ENCODE measurements around the gene NEMP2.
"Not testable (repeated sequence)": the region's sequence is repeated elsewhere in the genome, so short reads cannot be mapped to it uniquely, and the experiment has no call there.

NEMP2 gene

GRCh38 chr2:190486037-190486623 lies 48.4 kb downstream of the NEMP2 start:
- DNase-seq, result no peak

GRCh38 chr2:190482451-190482850 lies 52.1 kb downstream of the NEMP2 start:
- no peak for DNase-seq

GRCh38 chr2:190481339-190481738 lies 53.2 kb downstream of the NEMP2 start:
- DNase-seq, result no peak

DNA sequence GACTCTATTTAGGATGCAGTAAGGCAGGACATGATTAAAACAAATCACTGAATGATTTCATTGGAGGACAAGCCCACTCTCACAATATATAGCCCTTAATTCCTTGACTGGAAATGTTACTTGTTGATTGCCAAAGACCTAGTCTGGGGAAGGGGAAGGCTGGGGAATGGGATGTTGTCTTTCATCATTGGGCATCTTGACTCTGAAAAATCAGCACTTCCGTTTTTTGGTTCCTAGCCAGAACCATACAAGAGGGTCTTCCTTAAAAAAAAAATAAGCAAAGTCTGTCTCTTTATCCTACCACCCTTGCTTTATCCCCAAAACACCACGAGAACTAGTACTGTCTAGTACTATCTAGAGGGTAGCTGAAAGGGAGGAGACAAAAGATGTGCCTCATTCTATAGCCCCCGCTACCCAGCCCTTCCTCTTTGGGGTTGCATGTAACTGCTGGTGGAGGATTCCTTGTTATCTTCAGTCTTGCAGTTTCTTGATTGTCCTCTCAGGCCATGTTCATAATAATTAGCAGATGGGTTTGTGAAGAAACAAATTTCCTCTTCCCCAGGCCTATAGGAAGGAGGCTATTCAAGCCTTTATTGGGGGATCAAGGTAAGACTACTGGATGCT lies 55.8 kb downstream of the NEMP2 start:
- no peak for DNase-seq

- DNase-seq, result no peak
Measured at GRCh38 chr2:190477661-190478454, 56.7 kb downstream of the NEMP2 start.

DNA sequence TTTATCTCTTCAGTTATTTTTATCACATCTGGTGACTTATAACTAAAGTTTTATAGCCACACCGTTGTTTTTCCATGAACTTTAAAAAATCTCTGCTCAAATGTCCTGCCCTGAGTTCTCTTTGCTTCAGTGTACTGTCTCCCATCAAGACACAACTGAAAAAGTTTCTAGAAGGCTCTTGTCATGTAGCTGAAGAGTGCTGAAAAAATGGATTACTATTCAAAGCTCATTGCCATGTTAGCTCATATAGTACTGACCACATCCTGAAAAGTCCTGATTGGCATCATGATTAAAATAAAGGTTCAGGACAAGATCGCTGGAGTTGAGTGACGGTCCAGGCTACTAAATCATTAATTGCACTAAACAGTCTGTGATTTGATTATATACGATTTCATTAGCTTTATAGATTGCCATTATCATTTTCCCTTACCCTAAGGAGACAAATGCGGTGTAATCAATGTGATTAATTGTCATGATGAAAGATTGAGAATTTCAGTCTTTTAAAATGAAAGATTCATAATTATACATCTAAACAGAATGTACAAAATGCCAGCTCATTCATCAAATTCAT lies 64.2 kb downstream of the NEMP2 start:
- no peak for DNase-seq

DNA sequence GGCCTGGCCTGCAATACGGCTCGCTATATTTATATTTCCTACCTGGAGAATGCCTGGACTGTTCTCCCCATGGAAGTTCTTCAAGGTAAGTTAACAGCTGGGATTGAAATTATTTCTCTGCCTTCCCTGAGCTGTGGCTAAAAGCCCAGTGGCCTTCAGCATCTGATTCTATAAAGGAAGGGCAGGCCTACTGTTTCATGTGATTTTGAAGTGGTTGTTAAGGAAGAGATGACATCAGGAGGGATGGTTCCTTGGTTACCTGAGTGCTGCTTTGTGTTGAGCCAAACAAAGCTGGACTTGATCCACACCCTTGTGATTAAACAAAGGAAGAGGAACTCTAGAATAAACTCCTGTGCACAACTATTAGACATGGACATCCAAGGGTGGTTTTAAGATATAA lies 64.8 kb downstream of the NEMP2 start:
- no peak for DNase-seq

DNA sequence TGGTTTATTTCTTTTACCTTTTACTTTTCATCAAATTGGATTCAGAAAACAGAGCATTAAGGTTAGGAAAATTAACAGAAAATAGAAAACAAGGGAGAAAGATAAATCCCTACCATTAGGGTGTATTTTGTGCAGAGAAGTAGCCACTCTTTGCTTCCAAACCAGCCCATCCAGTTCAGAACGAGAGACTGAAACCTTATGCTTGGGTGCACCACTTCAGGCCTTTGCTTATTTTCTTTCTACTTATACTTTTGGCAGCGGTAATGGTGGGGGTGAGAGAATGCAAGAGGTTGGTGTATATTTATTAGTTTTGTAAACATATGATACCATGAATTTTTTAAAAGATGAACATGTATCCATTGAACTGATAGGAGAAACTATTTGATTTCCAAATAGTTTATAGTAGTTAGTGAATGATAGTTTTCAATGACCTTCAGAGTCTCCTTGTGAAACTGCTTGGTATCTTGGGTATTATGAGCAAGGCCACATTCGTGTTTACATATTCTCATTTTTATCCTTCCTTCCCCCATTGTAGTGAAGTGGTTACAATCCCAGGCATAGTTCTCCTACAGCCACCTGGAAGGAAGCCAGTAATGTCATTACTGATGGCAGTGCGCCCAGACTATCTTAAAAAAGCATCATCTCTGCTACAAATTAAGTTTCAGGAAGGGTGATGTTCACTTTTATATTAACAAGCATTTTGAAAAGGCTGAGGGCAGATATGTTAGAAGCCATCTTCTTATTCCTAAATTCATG lies 65.5 kb downstream of the NEMP2 start:
- no peak for DNase-seq

DNA sequence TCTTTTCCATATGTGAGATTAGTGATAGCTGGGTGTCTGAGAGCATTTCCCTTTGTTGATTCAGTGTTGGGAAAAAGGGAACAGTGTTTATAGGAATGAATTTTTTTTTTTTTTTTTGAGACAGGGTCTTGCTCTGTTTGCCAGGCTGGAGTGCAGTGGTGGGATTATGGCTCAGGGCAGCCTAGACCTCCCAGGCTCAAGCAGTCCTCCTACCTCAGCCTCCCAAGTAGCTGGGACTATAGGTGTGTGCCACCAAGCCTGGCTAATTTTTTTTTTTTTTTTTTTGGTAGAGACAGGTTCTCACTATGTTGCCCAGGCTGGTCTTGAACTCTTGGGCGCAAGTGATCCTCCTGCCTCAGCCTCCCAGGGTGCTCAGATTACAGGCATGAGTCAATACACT lies 66.2 kb downstream of the NEMP2 start:
- not testable (repeated sequence) for DNase-seq

GRCh38 chr2:190467575-190468083 lies 66.9 kb downstream of the NEMP2 start:
- no peak for DNase-seq

DNA sequence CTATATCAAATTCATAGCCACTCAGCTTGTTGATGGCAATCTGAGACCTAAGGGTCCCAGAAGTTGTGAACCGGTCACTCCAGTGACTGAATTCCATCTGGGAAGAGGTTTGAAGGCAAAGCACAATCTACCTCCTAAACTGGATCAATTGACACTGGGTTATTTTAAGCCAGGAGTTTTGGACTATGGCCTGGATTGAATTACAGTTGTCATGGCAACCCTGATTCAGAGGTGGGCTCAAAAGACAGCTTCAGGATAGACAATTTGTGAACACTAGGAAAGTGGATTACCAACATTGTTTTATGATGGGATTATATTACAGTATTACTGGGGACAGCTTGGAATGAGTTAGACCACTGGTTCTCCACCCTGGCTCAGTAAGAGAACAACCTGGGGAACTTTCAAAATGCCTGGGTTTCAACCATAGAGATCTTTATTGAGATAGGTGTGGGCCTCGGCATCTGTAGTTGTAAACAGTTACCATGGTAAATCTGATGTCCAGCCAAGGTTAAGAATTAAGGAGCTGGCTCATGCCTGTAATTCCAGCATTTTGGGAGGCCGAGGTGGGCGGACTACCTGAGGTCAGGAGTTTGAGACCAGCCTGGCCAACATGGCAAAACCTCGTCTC lies 67.6 kb downstream of the NEMP2 start:
- no peak for DNase-seq

GRCh38 chr2:190465060-190465459 lies 69.5 kb downstream of the NEMP2 start:
- no peak for DNase-seq

DNA sequence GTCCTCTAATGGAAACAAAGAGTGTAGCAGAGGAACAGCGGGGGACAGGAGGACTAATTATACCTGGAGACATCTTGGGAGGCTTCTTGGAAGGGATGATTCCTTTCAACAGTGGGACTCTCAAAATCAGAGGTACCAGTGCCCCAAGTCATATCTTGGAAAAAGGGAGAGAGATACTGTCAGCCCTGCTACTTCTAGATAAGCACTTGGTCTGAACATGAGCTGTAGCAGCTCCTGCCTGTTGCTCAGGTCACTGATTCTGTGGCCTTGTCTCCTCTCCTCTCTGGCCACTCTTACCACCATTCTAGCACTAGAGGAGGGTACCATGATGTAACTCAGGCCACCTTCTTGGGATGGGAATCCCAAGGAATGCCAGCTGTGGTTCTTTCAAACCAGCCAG lies 71.9 kb downstream of the NEMP2 start:
- no peak for DNase-seq

DNA sequence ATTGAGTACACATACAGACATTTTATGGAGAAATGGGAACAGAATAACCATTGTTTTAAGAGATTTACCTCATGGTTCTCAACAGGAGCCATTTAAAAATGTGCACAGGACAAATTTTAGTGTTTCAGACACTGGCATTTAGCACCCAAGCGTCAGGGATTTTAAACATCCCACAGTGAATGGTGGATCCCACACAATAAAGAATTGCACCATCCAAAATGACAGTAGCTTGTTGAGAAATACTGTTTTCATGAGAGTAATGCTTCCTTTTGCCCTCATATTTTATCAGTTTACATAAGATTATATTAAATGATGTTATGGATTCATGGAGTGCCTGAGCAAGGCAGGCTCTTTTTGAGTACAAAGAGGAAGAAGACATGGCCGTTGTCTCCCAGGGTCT lies 72.3 kb downstream of the NEMP2 start:
- DNase-seq, result no peak

GRCh38 chr2:190460487-190460886 lies 74.0 kb downstream of the NEMP2 start:
- no peak for DNase-seq

- no peak for DNase-seq
Measured at GRCh38 chr2:190459881-190460280, 74.6 kb downstream of the NEMP2 start.

- DNase-seq, result no peak
Measured at GRCh38 chr2:190458352-190459107, 76.0 kb downstream of the NEMP2 start.

GRCh38 chr2:190457256-190457655 lies 77.3 kb downstream of the NEMP2 start:
- no peak for DNase-seq

GRCh38 chr2:190456833-190457232 lies 77.7 kb downstream of the NEMP2 start:
- DNase-seq, result no peak

DNA sequence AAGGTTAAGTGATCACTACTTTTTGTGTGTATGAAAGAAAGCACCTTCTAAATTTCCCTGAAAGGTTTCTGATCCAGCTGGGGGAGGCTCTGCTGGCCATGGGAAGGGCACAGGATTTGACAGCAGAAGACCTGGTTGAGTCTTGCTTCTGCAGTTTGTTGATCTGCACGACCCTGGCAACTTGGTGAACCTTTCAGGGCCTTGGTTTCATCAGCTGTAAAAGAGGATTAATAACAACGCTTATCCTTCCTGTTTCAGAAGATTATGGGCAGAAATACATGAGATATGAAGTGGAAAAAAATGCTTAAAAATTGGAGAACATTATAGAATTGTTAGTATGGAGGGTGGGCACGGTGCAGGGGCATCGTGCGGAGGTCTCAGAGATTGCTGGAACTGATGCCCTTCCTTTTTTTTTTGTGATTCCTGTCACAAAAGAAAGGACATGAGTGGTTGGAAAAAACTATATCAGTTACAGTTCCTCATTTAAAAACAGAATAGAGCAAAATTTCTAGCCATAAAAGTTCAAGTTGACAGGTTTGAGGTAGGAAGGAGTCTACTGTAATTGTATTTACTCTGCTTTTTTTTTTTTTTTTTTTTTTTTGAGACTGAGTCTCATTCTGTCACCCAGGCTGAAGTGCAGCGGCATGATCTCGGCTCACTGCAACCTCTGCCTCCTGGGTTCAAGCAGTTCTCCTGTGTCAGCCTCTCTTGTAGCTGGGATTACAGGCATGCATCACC lies 79.0 kb downstream of the NEMP2 start:
- no peak for DNase-seq

DNA sequence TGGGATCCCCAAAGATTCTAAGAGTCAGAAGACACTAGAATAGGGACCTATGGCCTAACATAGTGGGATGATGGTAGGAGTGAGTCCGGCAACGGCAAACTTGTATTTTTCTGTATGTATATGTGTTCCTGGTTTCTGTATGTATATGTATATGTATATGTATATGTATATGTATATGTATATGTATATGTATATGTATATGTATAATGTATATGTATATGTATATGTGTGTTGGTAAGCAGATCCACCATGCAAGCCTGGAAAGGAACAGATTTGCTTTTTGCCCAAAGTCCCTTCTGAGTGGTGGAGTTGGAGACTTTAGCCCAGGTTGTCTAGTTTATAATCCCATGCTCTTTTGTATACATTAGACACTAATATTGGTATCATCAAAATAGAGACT lies 79.7 kb downstream of the NEMP2 start:
- no peak for DNase-seq

All from activated T-cell treated with anti-CD3 and anti-CD28 coated beads for 4 hours (primary cell).